ENCODE results near the gene SSUH2. TPM values are rescaled to one million over a fixed set of nuclear protein-coding genes. Genes with fewer than 3 reads are reported as not detected.

Gene SSUH2
- total and polyA plus RNA-seq, 2 of the 13 experiments (the other 11 are each of a cell fraction or from before 2014, with no cell fraction given): 38.1 to 136 TPM

- no peak for TF ChIP-seq ZGPAT (CRISPR knock-in tag; IDR thresholded peaks at IDR 0.05)
Observed at GRCh38 chr3:8668216-8668615, 23.6 kb upstream of the SSUH2 start (continued).

- Histone ChIP-seq H3K79me2 (ENCODE audit: insufficient read depth, low read length) (no peaks in the 10 kb centered on the region), H3K4me3 (replicated peaks in 1 of 3; ENCODE audit: insufficient read depth in 1 of 3, low read depth in 2 of 3, low read length in 3 of 3) (no peak overlapping the region), H3K9me3 (ENCODE audit: low read length) (no peaks in the 10 kb centered on the region), H3K4me2 (ENCODE audit: low read depth, low read length) (no peak overlapping the region), H3K36me3 (replicated peaks in 1 of 2; ENCODE audit: control insufficient read depth in 1 of 2, insufficient read depth in 2 of 2, low read length in 2 of 2) (no peaks in the 10 kb centered on the region), H3K9ac (ENCODE audit: insufficient read depth, low read depth, low read length) (no peak overlapping the region), H4K20me1 (ENCODE audit: insufficient read depth, low read length) (no peaks in the 10 kb centered on the region), H3K4me1 (ENCODE audit: insufficient read depth, low read length) (peaks cover 52% of the 10 kb centered on the region), H3K27me3 (ENCODE audit: control insufficient read depth in 1 of 2, insufficient read depth in 2 of 2, low read length in 2 of 2) (no peaks in the 10 kb centered on the region), H3K27ac (ENCODE audit: extremely low read length, insufficient read depth, low read length) (no peak overlapping the region), H2AFZ (ENCODE audit: low read length) (no peak overlapping the region)
- POLR2A ChIA-PET: no interaction called here
- ATAC-seq: no peak
- in situ Hi-C loops (cut with HindIII; ENCODE audit: extremely low pct_ligation_motif_present, low pct_unique_long_range_greater_than_20kb): no loop called here
- FAIRE-seq: no peak
- no TSS peak for BruUV-seq (replicated peaks)
- WGBS (ENCODE audit: low lambda C conversion rate): 55% methylated on average over 6 of the region's 6 CpGs
- no peak for DNase-seq (ENCODE audit: low spot score)
- intact Hi-C loops (cut with micrococcal nuclease; ENCODE audit: unreplicated experiment): loop anchor here (10.0 kb wide), 1 partner anchor 297 kb away; the partner anchor contains the start of gene RAD18
- TF ChIP-seq MAX (IDR thresholded peaks at IDR 0.05) (peak; percentile 51; the same call in 1 of the 2 replicates), POLR2AphosphoS5 (IDR thresholded peaks at IDR 0.05; ENCODE audit: low read depth, low read length) (no peak), CEBPB (IDR thresholded peaks at IDR 0.05; ENCODE audit: borderline replicate concordance, low read depth, low read length) (peak; percentile 63), NFIB (CRISPR knock-in tag; IDR thresholded peaks at IDR 0.05; ENCODE audit: borderline replicate concordance) (no peak), ZNF615 (CRISPR knock-in tag; IDR thresholded peaks at IDR 0.05; ENCODE audit: borderline replicate concordance) (no peak), ZBTB33 (CRISPR knock-in tag; IDR thresholded peaks at IDR 0.05) (no peak), ZNF7 (CRISPR knock-in tag; IDR thresholded peaks at IDR 0.05) (no peak), SMAD1 (CRISPR knock-in tag; IDR thresholded peaks at IDR 0.05; ENCODE audit: borderline replicate concordance, low read depth) (no peak), ZSCAN25 (CRISPR knock-in tag; IDR thresholded peaks at IDR 0.05) (no peak), MXD3 (CRISPR knock-in tag; IDR thresholded peaks at IDR 0.05) (no peak), MTA3 (CRISPR knock-in tag; IDR thresholded peaks at IDR 0.05) (no peak), ZBTB14 (CRISPR knock-in tag; IDR thresholded peaks at IDR 0.05) (no peak), ZFP1 (CRISPR knock-in tag; IDR thresholded peaks at IDR 0.05) (no peak)
- CTCF ChIA-PET (ENCODE audit: low intra/inter-chr PET ratio, low total read pairs): no interaction called here
Observed at GRCh38 chr3:8667463-8668091, 23.0 kb upstream of the SSUH2 start.

Measured in HepG2 (cell line).